Measurements from ENCODE around the gene VGLL4. TPM values are rescaled to one million over a fixed set of nuclear protein-coding genes. Genes with fewer than 3 reads are reported as not detected.

The VGLL4 gene
- total RNA-seq, 1 donor from 2014 or later = 146 TPM

- DNase-seq (ENCODE audit: low spot score in 2 of 2) = no peak
- H3K9me3 ChIP-seq = no peaks in the 10 kb centered on the region
- H3K4me3 ChIP-seq = peak overlapping the region; percentile 79 to 82
- peak overlapping the region; percentile 94 to 98 for H3K27ac ChIP-seq
- no peaks in the 10 kb centered on the region for H3K36me3 ChIP-seq
- intact Hi-C loops (cut with DNase I) = loop anchor here (2.0 to 10.0 kb wide), 4 partner anchors 39 to 177 kb away; no protein-coding TSS in a partner anchor
- TF ChIP-seq CTCF (IDR thresholded peaks at IDR 0.05) = no peak
- H3K27me3 ChIP-seq = no peaks in the 10 kb centered on the region
- peaks cover 10 to 37% of the 10 kb centered on the region in 2 donors for H3K4me1 ChIP-seq
These were observed 1.9 kb downstream of the VGLL4 start for GRCh38 chr3:11641683-11642430.

GRCh38 chr3:11641316-11641682, 2.4 kb downstream of the VGLL4 start:
- no peak for DNase-seq (ENCODE audit: low spot score in 2 of 2)
- H3K9me3 ChIP-seq = no peaks in the 10 kb centered on the region
- no peak for TF ChIP-seq CTCF (IDR thresholded peaks at IDR 0.05)
- no peaks in the 10 kb centered on the region for H3K27me3 ChIP-seq
- peak overlapping the region; percentile 94 to 98 for H3K27ac ChIP-seq
- H3K4me1 ChIP-seq = peaks cover 10 to 43% of the 10 kb centered on the region in 2 donors
- peak overlapping the region; percentile 79 to 82 for H3K4me3 ChIP-seq
- H3K36me3 ChIP-seq = no peaks in the 10 kb centered on the region
- intact Hi-C loops (cut with DNase I) = loop anchor here (10.0 kb wide), 1 partner anchor 176 kb away; no protein-coding TSS in a partner anchor

- H3K27ac ChIP-seq = peak overlapping the region; percentile 94 to 98
- intact Hi-C loops (cut with DNase I) = loop anchor here (10.0 kb wide), 1 partner anchor 175 kb away; no protein-coding TSS in a partner anchor
- no peak for TF ChIP-seq CTCF (IDR thresholded peaks at IDR 0.05)
- no peaks in the 10 kb centered on the region for H3K27me3 ChIP-seq
- no peaks in the 10 kb centered on the region for H3K36me3 ChIP-seq
- H3K4me1 ChIP-seq = peaks cover 10 to 47% of the 10 kb centered on the region in 2 donors
- no peak for DNase-seq (ENCODE audit: low spot score in 2 of 2)
- H3K4me3 ChIP-seq = peak overlapping the region in 1 of 2 donors; percentile 82
- no peaks in the 10 kb centered on the region for H3K9me3 ChIP-seq
These were observed 3.6 kb downstream of the VGLL4 start for GRCh38 chr3:11640009-11640673.

GRCh38 chr3:11638495-11639358, 5.0 kb downstream of the VGLL4 start:
- Histone ChIP-seq H3K36me3 (no peaks in the 10 kb centered on the region), H3K27me3 (no peaks in the 10 kb centered on the region), H3K4me1 (peaks cover 10 to 57% of the 10 kb centered on the region in 2 donors), H3K9me3 (no peaks in the 10 kb centered on the region), H3K27ac (peak overlapping the region; percentile 94 to 98), H3K4me3 (peak overlapping the region; percentile 38 to 51)
- TF ChIP-seq CTCF (IDR thresholded peaks at IDR 0.05) = no peak
- DNase-seq (ENCODE audit: low spot score in 2 of 2) = no peak
- intact Hi-C loops (cut with DNase I) = no loop called here

GRCh38 chr3:11637901-11638458, 5.7 kb downstream of the VGLL4 start:
- intact Hi-C loops (cut with DNase I) = no loop called here
- peaks cover 10 to 57% of the 10 kb centered on the region in 2 donors for H3K4me1 ChIP-seq
- DNase-seq (ENCODE audit: low spot score in 2 of 2) = no peak
- H3K27me3 ChIP-seq = no peaks in the 10 kb centered on the region
- no peaks in the 10 kb centered on the region for H3K9me3 ChIP-seq
- peak overlapping the region; percentile 94 to 98 for H3K27ac ChIP-seq
- H3K4me3 ChIP-seq = peak overlapping the region; percentile 38 to 51
- TF ChIP-seq CTCF (IDR thresholded peaks at IDR 0.05) = no peak
- H3K36me3 ChIP-seq = no peaks in the 10 kb centered on the region

Data from ascending aorta (tissue), 2 donors.